HCT116 (cell line): ENCODE results near the gene KLHL2. TPM values are rescaled to one million over a fixed set of nuclear protein-coding genes. Genes with fewer than 3 reads are reported as not detected.

Experiments
- ATAC-seq: fragments of 200-7000 bp; cut with Tn5 transposase; 2 replicates; pipeline ENCODE4 v1.9.1; 2020; ENCODE audit warnings: mild to moderate bottlenecking, moderate library complexity
- BruUV-seq: library from RNA; stranded (reverse); fragments of 400-500 nt; replicated peaks from 2 replicates; lab custom pipeline; 2021; lab: Mats Ljungman, UMichigan
- CTCF ChIA-PET: fragments of 300-600 bp; sonication (Branson Sonifier 250); formaldehyde crosslinking; loops from one replicate; lab custom pipeline; 2021; ENCODE audit warnings: antibody characterized with exemption; lab: Charles Lee
- POLR2A ChIA-PET: fragments of 300-600, 350-600 bp; sonication (Branson Sonifier 250); formaldehyde crosslinking; loops from one replicate; lab custom pipeline; 2021; ENCODE audit warnings: antibody characterized with exemption; lab: Charles Lee
- RAD21 ChIA-PET, 2 experiments: fragments of 300-600 bp; sonication (Branson Sonifier 250); formaldehyde crosslinking; loops; one replicate each; lab custom pipeline; 2023; ENCODE audit warnings: low total read pairs in 2 of 2; ENCODE audit not compliant: uncharacterized antibody in 2 of 2, unreplicated experiment in 2 of 2, low non-redundant PET in 1 of 2; lab: Charles Lee
- DNase-seq: peaks from one replicate; pipeline ENCODE4 v3.0.0-alpha.2; 2010; ENCODE audit warnings: low read depth, low spot score
- H2AFZ ChIP-seq: fragments of 200-600 bp; shearing (Covaris generic), sonication (generic); 2 replicates; pipeline ENCODE4 v1.6.1; 2017; ENCODE audit warnings: low read depth, mixed run types, mixed read lengths, antibody characterized with exemption, low read length; ENCODE audit not compliant: poor library complexity, severe bottlenecking
- H3K27ac ChIP-seq: 2 replicates; pipeline ENCODE4 v1.5.1; 2012; ENCODE audit warnings: low read depth, low read length
- H3K27me3 ChIP-seq: fragments of 200-600 bp; sonication (generic); 2 replicates; pipeline ENCODE4 v1.6.1; 2016; ENCODE audit warnings: mixed run types, low read length, mixed read lengths; ENCODE audit not compliant: insufficient read depth
- H3K36me3 ChIP-seq, 2 experiments: fragments of 200-500 bp in 1 of 2; fragments of 200-600 bp in 1 of 2; sonication (Bioruptor generic) in 1 of 2; sonication (generic) in 1 of 2; 2 replicates each; pipeline versions ENCODE4 v1.5.1 to v1.6.1; 2014 to 2016; ENCODE audit warnings: low read length in 2 of 2, inconsistent platforms in 1 of 2, mixed read lengths in 1 of 2, mixed run types in 1 of 2; ENCODE audit not compliant: insufficient read depth in 2 of 2, control insufficient read depth in 1 of 2
- H3K4me1 ChIP-seq, 2 experiments: fragments of 200-600 bp in 1 of 2; sonication (generic) in 1 of 2; 2 replicates each; pipeline versions ENCODE4 v1.5.1 to v1.6.1; 2012 to 2017; ENCODE audit warnings: low read length in 2 of 2, inconsistent platforms in 1 of 2, mild to moderate bottlenecking in 1 of 2, mixed read lengths in 1 of 2, mixed run types in 1 of 2, moderate library complexity in 1 of 2; ENCODE audit not compliant: insufficient read depth in 2 of 2, control insufficient read depth in 1 of 2
- H3K4me2 ChIP-seq: fragments of 200-600 bp; sonication (generic); 2 replicates; pipeline ENCODE4 v1.6.1; 2017; ENCODE audit warnings: mixed run types, low read length, mixed read lengths
- H3K4me3 ChIP-seq, 2 experiments: fragments of 200-600 bp in 1 of 2; sonication (generic) in 1 of 2; replicated peaks in 1 of 2; 2 replicates each; pipeline ENCODE4 v1.5.1; 2011 to 2016; ENCODE audit warnings: low read length in 2 of 2, control low read depth in 1 of 2, low read depth in 1 of 2, mild to moderate bottlenecking in 1 of 2, mixed read lengths in 1 of 2, mixed run types in 1 of 2
- H3K79me2 ChIP-seq: fragments of 200-600 bp; sonication (generic); 2 replicates; pipeline ENCODE4 v1.6.1; 2017; ENCODE audit warnings: mild to moderate bottlenecking, mixed run types, low read length, moderate library complexity, mixed read lengths; ENCODE audit not compliant: insufficient read depth
- H3K9ac ChIP-seq: fragments of 200-600 bp; sonication (generic); 2 replicates; pipeline ENCODE4 v1.6.1; 2016; ENCODE audit warnings: low read length, mixed read lengths
- H3K9me2 ChIP-seq: fragments of 200-600 bp; sonication (generic), shearing (Covaris generic); 2 replicates; pipeline ENCODE4 v1.6.1; 2017; ENCODE audit warnings: mixed run types, mild to moderate bottlenecking, moderate library complexity; ENCODE audit not compliant: insufficient read depth
- H3K9me3 ChIP-seq, 2 experiments: fragments of 200-500 bp in 1 of 2; fragments of 200-600 bp in 1 of 2; sonication (Bioruptor generic) in 1 of 2; sonication (generic) in 1 of 2; 2 replicates each; pipeline ENCODE4 v1.6.1; 2014 to 2017; ENCODE audit warnings: low read length in 2 of 2, mixed read lengths in 2 of 2, inconsistent platforms in 1 of 2, low read depth in 1 of 2, mild to moderate bottlenecking in 1 of 2, mixed run types in 1 of 2, moderate library complexity in 1 of 2; ENCODE audit not compliant: control insufficient read depth in 1 of 2, insufficient read depth in 1 of 2
- H4K20me1 ChIP-seq: fragments of 200-600 bp; sonication (generic), shearing (Covaris generic); 2 replicates; pipeline ENCODE4 v1.6.1; 2017; ENCODE audit warnings: mixed run types, mild to moderate bottlenecking, moderate library complexity; ENCODE audit not compliant: insufficient read depth
- EGR1 ChIP-seq: IDR thresholded peaks from 2 replicates; pipeline ENCODE4 v1.6.1; 2012; ENCODE audit warnings: low read depth
- EZH2 ChIP-seq: fragments of 200-600 bp; sonication (generic); IDR thresholded peaks from 2 replicates; pipeline ENCODE4 v1.6.1; 2017; ENCODE audit warnings: antibody characterized with exemption, mixed run types
- TCF7L2 ChIP-seq: IDR thresholded peaks from 2 replicates; pipeline ENCODE4 v1.7.0; 2011; ENCODE audit warnings: borderline replicate concordance, inconsistent platforms; ENCODE audit not compliant: insufficient read depth, insufficient read length; ENCODE audit errors: extremely low read depth
- ZFX ChIP-seq: fragments of 450-650 bp; IDR thresholded peaks from 2 replicates; pipeline ENCODE4 v1.6.1; 2017
- intact Hi-C: fragments of 100-400 bp; cut with micrococcal nuclease; formaldehyde crosslinking; loops from 2 replicates; pipeline ENCODE4 v1.10.0; 2022
- total RNA-seq: library from RNA; stranded (reverse); gene quantifications from one replicate; pipeline ENCODE4 v1.2.1, GENCODE V29; 2021; ENCODE audit not compliant: unreplicated experiment
- TF ChIP-seq, protein P1 (sequence below): IDR thresholded peaks from 2 replicates; pipeline ENCODE4 v1.6.1; 2012
- TF ChIP-seq, protein P2 (sequence below): IDR thresholded peaks from 2 replicates; pipeline ENCODE4 v1.6.1; 2012; ENCODE audit warnings: low read depth
- TF ChIP-seq, protein P3 (sequence below): IDR thresholded peaks from 2 replicates; pipeline ENCODE4 v1.6.1; 2011; ENCODE audit warnings: mild to moderate bottlenecking, low read length, moderate library complexity; ENCODE audit not compliant: insufficient replicate concordance; ENCODE audit errors: extremely low read depth

Gene KLHL2
- total RNA-seq, 1 experiment from 2014 or later = 24.6 TPM

- intact Hi-C loops = no loop called here
- ChIA-PET CTCF (no interaction called here), POLR2A (no interaction called here), RAD21 (no interaction called here)
- TF ChIP-seq ZFX (no peak), EGR1 (no peak), EZH2 (no peak), TCF7L2 (no peak)
- TF ChIP-seq, protein P1, sequence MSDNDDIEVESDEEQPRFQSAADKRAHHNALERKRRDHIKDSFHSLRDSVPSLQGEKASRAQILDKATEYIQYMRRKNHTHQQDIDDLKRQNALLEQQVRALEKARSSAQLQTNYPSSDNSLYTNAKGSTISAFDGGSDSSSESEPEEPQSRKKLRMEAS = no peak
- TF ChIP-seq, protein P2, sequence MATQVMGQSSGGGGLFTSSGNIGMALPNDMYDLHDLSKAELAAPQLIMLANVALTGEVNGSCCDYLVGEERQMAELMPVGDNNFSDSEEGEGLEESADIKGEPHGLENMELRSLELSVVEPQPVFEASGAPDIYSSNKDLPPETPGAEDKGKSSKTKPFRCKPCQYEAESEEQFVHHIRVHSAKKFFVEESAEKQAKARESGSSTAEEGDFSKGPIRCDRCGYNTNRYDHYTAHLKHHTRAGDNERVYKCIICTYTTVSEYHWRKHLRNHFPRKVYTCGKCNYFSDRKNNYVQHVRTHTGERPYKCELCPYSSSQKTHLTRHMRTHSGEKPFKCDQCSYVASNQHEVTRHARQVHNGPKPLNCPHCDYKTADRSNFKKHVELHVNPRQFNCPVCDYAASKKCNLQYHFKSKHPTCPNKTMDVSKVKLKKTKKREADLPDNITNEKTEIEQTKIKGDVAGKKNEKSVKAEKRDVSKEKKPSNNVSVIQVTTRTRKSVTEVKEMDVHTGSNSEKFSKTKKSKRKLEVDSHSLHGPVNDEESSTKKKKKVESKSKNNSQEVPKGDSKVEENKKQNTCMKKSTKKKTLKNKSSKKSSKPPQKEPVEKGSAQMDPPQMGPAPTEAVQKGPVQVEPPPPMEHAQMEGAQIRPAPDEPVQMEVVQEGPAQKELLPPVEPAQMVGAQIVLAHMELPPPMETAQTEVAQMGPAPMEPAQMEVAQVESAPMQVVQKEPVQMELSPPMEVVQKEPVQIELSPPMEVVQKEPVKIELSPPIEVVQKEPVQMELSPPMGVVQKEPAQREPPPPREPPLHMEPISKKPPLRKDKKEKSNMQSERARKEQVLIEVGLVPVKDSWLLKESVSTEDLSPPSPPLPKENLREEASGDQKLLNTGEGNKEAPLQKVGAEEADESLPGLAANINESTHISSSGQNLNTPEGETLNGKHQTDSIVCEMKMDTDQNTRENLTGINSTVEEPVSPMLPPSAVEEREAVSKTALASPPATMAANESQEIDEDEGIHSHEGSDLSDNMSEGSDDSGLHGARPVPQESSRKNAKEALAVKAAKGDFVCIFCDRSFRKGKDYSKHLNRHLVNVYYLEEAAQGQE = no peak
- TF ChIP-seq, protein P3, sequence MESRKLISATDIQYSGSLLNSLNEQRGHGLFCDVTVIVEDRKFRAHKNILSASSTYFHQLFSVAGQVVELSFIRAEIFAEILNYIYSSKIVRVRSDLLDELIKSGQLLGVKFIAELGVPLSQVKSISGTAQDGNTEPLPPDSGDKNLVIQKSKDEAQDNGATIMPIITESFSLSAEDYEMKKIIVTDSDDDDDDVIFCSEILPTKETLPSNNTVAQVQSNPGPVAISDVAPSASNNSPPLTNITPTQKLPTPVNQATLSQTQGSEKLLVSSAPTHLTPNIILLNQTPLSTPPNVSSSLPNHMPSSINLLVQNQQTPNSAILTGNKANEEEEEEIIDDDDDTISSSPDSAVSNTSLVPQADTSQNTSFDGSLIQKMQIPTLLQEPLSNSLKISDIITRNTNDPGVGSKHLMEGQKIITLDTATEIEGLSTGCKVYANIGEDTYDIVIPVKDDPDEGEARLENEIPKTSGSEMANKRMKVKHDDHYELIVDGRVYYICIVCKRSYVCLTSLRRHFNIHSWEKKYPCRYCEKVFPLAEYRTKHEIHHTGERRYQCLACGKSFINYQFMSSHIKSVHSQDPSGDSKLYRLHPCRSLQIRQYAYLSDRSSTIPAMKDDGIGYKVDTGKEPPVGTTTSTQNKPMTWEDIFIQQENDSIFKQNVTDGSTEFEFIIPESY = no peak
- Histone ChIP-seq H3K27ac (no peak overlapping the region), H3K36me3 (peaks cover 0 to 9% of the 10 kb centered on the region in 2 experiments; a peak in 1 of 4 replicates), H3K4me2 (no peak overlapping the region), H2AFZ (no peak overlapping the region), H3K79me2 (no peaks in the 10 kb centered on the region; the same call in 1 of the 2 replicates), H4K20me1 (peaks cover 3% of the 10 kb centered on the region; the same call in 1 of the 2 replicates), H3K9me2 (no peaks in the 10 kb centered on the region), H3K4me1 (no peaks in the 10 kb centered on the region), H3K9me3 (no peaks in the 10 kb centered on the region), H3K27me3 (no peaks in the 10 kb centered on the region), H3K4me3 (no peak overlapping the region), H3K9ac (no peak overlapping the region)
- DNase-seq (no peak), ATAC-seq (peak; percentile 53; the same call in 1 of the 2 replicates)
- no TSS peak for BruUV-seq
Measured at GRCh38 chr4:165299399-165300060, 92.2 kb downstream of the KLHL2 start.
